ENCODE measurements around the gene SPDYE3.
"Not testable (repeated sequence)": the region's sequence is repeated elsewhere in the genome, so short reads cannot be mapped to it uniquely, and the experiment has no call there.

Gene SPDYE3

GRCh38 chr7:100352984-100353684, 45.6 kb downstream of the SPDYE3 start:
- DNase-seq, result no peak

GRCh38 chr7:100353685-100354330, 46.3 kb downstream of the SPDYE3 start:
- no peak for DNase-seq

- DNase-seq, result peak; percentile 30
Observed at GRCh38 chr7:100356416-100357068, 49.0 kb downstream of the SPDYE3 start.

- no peak for DNase-seq
Observed at GRCh38 chr7:100357131-100357561, 49.6 kb downstream of the SPDYE3 start.

- no peak for DNase-seq
Observed at GRCh38 chr7:100358027-100358856, 50.7 kb downstream of the SPDYE3 start, which contains the start of gene PILRB. TSS of gene PILRB (plus strand) at chr7:100358117. CDS start at chr7:100358303, 186 bp downstream.

- no peak for DNase-seq
Observed at GRCh38 chr7:100358857-100359212, 51.3 kb downstream of the SPDYE3 start.

- DNase-seq, result no peak
Observed at GRCh38 chr7:100360135-100360854, 52.8 kb downstream of the SPDYE3 start.

- no peak for DNase-seq
Observed at GRCh38 chr7:100363098-100363497, 55.6 kb downstream of the SPDYE3 start.

GRCh38 chr7:100363797-100364196, 56.3 kb downstream of the SPDYE3 start:
- DNase-seq, result not testable (repeated sequence)

GRCh38 chr7:100364480-100364879, 57.0 kb downstream of the SPDYE3 start:
- DNase-seq, result no peak

GRCh38 chr7:100365998-100366367, 58.5 kb downstream of the SPDYE3 start:
- not testable (repeated sequence) for DNase-seq

GRCh38 chr7:100366411-100367250, 59.1 kb downstream of the SPDYE3 start:
- no peak for DNase-seq

GRCh38 chr7:100367251-100367620, 59.7 kb downstream of the SPDYE3 start:
- DNase-seq, result no peak

- DNase-seq, result no peak
Observed at GRCh38 chr7:100367676-100368613, 60.4 kb downstream of the SPDYE3 start.

GRCh38 chr7:100369105-100369504, 61.6 kb downstream of the SPDYE3 start:
- peak; percentile 73 for DNase-seq

- no peak for DNase-seq
Observed at GRCh38 chr7:100370303-100370702, 62.8 kb downstream of the SPDYE3 start.

- DNase-seq, result no peak
Observed at GRCh38 chr7:100370746-100371145, 63.2 kb downstream of the SPDYE3 start.

GRCh38 chr7:100371561-100372171, 64.2 kb downstream of the SPDYE3 start:
- DNase-seq, result peak; percentile 20
